BJ (cell line): ENCODE results near the gene SH3RF1. TPM values are rescaled to one million over a fixed set of nuclear protein-coding genes. Genes with fewer than 3 reads are reported as not detected.

Experiments
- CTCF ChIA-PET: fragments of 350-600 bp; formaldehyde crosslinking; extraction: SDS; loops from one replicate; lab custom pipeline; 2021; ENCODE audit warnings: antibody characterized with exemption, inconsistent platforms; lab: Yijun Ruan, JAX
- POLR2A ChIA-PET: fragments of 300-600 bp; sonication (Branson Sonifier 250); formaldehyde crosslinking; extraction: SDS; loops from one replicate; lab custom pipeline; 2021; ENCODE audit warnings: antibody characterized with exemption; lab: Charles Lee
- DNase-seq: peaks from one replicate; pipeline ENCODE4 v3.0.0-alpha.2; 2011; ENCODE audit warnings: low read depth
- H3K27me3 ChIP-seq: 2 replicates; pipeline ENCODE4 v1.6.0; 2011; ENCODE audit warnings: low read length; ENCODE audit not compliant: control insufficient read depth, insufficient read depth
- H3K36me3 ChIP-seq: 2 replicates; pipeline ENCODE4 v1.5.1; 2011; ENCODE audit warnings: low read length; ENCODE audit not compliant: control insufficient read depth, insufficient read depth
- H3K4me3 ChIP-seq: 2 replicates; pipeline ENCODE4 v1.5.1; 2011; ENCODE audit warnings: low read depth, mild to moderate bottlenecking, control low read depth, low read length
- CTCF ChIP-seq: IDR thresholded peaks from 2 replicates; pipeline ENCODE4 v1.5.1; 2011; ENCODE audit warnings: low read depth, mild to moderate bottlenecking, control low read depth, inconsistent platforms, low read length, moderate library complexity; ENCODE audit not compliant: insufficient read depth
- polyA plus RNA-seq: library from polyadenylated mRNA; depleted of rRNA; stranded (reverse); fragments of >200 nt; gene quantifications from 2 replicates; pipeline ENCODE4 v1.2.3, GENCODE V29; 2011

The SH3RF1 gene
- polyA plus RNA-seq, 1 experiment, result 38.8 TPM

- TF ChIP-seq CTCF, result no peak
- DNase-seq, result no peak
- no peak overlapping the region for H3K4me3 ChIP-seq
- H3K27me3 ChIP-seq, result no peaks in the 10 kb centered on the region
- POLR2A ChIA-PET, result no interaction called here
- H3K36me3 ChIP-seq, result peaks cover 7% of the 10 kb centered on the region
- CTCF ChIA-PET, result no interaction called here
Observed at GRCh38 chr4:169131556-169132208, 139.1 kb downstream of the SH3RF1 start.

DNA sequence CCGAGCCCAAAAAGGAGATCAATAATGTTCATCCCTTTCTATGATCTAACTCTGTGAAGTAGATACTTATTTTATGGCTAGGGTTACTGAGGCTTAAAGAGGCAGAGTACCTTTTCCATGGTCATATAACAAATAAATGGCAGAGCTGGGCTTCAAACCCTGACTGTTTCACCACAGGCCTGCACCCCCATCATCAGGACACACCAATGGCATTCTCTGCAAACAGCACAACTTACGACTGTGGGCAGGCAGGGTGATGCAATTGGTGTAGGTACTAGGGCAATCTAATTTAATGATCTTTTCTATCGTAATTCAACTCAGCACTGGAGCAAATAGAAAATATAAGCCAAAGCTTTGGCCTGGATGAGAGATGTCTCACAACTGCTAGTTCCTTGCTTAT is 141.9 kb downstream of the SH3RF1 start:
- Histone ChIP-seq H3K27me3 (no peaks in the 10 kb centered on the region), H3K36me3 (peaks cover 9% of the 10 kb centered on the region), H3K4me3 (no peak overlapping the region)
- DNase-seq, result no peak
- ChIA-PET CTCF (interaction anchor here (0.6 to 1.3 kb wide), 2 partner anchors 12 to 55 kb away, joined by 3 read pairs; no protein-coding TSS in a partner anchor), POLR2A (no interaction called here)
- no peak for TF ChIP-seq CTCF

GRCh38 chr4:169127314-169127713 is 143.4 kb downstream of the SH3RF1 start:
- DNase-seq, result no peak
- ChIA-PET POLR2A (no interaction called here), CTCF (no interaction called here)
- Histone ChIP-seq H3K4me3 (no peak overlapping the region), H3K27me3 (no peaks in the 10 kb centered on the region), H3K36me3 (peaks cover 9% of the 10 kb centered on the region)
- TF ChIP-seq CTCF, result no peak

- POLR2A ChIA-PET, result no interaction called here
- DNase-seq, result peak; percentile 31
- CTCF ChIA-PET, result no interaction called here
- TF ChIP-seq CTCF, result no peak
- peaks cover 7% of the 10 kb centered on the region for H3K36me3 ChIP-seq
- H3K27me3 ChIP-seq, result no peaks in the 10 kb centered on the region
- no peak overlapping the region for H3K4me3 ChIP-seq
Observed at GRCh38 chr4:169124661-169125060, 146.1 kb downstream of the SH3RF1 start.

- POLR2A ChIA-PET, result no interaction called here
- CTCF ChIA-PET, result no interaction called here
- Histone ChIP-seq H3K4me3 (no peak overlapping the region), H3K36me3 (peaks cover 8% of the 10 kb centered on the region), H3K27me3 (no peaks in the 10 kb centered on the region)
- TF ChIP-seq CTCF, result no peak
- DNase-seq, result no peak
Observed at GRCh38 chr4:169122422-169122821, 148.3 kb downstream of the SH3RF1 start.
